HCT116 (cell line): ENCODE measurements around the gene TAB3. TPM values are rescaled to one million over a fixed set of nuclear protein-coding genes. Genes with fewer than 3 reads are reported as not detected.

Source experiments
- ATAC-seq: fragments of 200-7000 bp; cut with Tn5 transposase; 2 replicates; pipeline ENCODE4 v1.9.1; 2020; ENCODE audit warnings: mild to moderate bottlenecking, moderate library complexity
- BruUV-seq: library from RNA; stranded (reverse); fragments of 400-500 nt; replicated peaks from 2 replicates; lab custom pipeline; 2021; lab: Mats Ljungman, UMichigan
- CTCF ChIA-PET: fragments of 300-600 bp; sonication (Branson Sonifier 250); formaldehyde crosslinking; loops from one replicate; lab custom pipeline; 2021; ENCODE audit warnings: antibody characterized with exemption; lab: Charles Lee
- POLR2A ChIA-PET: fragments of 300-600, 350-600 bp; sonication (Branson Sonifier 250); formaldehyde crosslinking; loops from one replicate; lab custom pipeline; 2021; ENCODE audit warnings: antibody characterized with exemption; lab: Charles Lee
- RAD21 ChIA-PET, 2 experiments: fragments of 300-600 bp; sonication (Branson Sonifier 250); formaldehyde crosslinking; loops; one replicate each; lab custom pipeline; 2023; ENCODE audit warnings: low total read pairs in 2 of 2; ENCODE audit not compliant: uncharacterized antibody in 2 of 2, unreplicated experiment in 2 of 2, low non-redundant PET in 1 of 2; lab: Charles Lee
- DNase-seq: peaks from one replicate; pipeline ENCODE4 v3.0.0-alpha.2; 2010; ENCODE audit warnings: low read depth, low spot score
- H2AFZ ChIP-seq: fragments of 200-600 bp; shearing (Covaris generic), sonication (generic); 2 replicates; pipeline ENCODE4 v1.6.1; 2017; ENCODE audit warnings: low read depth, mixed run types, mixed read lengths, antibody characterized with exemption, low read length; ENCODE audit not compliant: poor library complexity, severe bottlenecking
- H3K27ac ChIP-seq: 2 replicates; pipeline ENCODE4 v1.5.1; 2012; ENCODE audit warnings: low read depth, low read length
- H3K27me3 ChIP-seq: fragments of 200-600 bp; sonication (generic); 2 replicates; pipeline ENCODE4 v1.6.1; 2016; ENCODE audit warnings: mixed run types, low read length, mixed read lengths; ENCODE audit not compliant: insufficient read depth
- H3K36me3 ChIP-seq, 2 experiments: fragments of 200-500 bp in 1 of 2; fragments of 200-600 bp in 1 of 2; sonication (Bioruptor generic) in 1 of 2; sonication (generic) in 1 of 2; 2 replicates each; pipeline versions ENCODE4 v1.5.1 to v1.6.1; 2014 to 2016; ENCODE audit warnings: low read length in 2 of 2, inconsistent platforms in 1 of 2, mixed read lengths in 1 of 2, mixed run types in 1 of 2; ENCODE audit not compliant: insufficient read depth in 2 of 2, control insufficient read depth in 1 of 2
- H3K4me1 ChIP-seq, 2 experiments: fragments of 200-600 bp in 1 of 2; sonication (generic) in 1 of 2; 2 replicates each; pipeline versions ENCODE4 v1.5.1 to v1.6.1; 2012 to 2017; ENCODE audit warnings: low read length in 2 of 2, inconsistent platforms in 1 of 2, mild to moderate bottlenecking in 1 of 2, mixed read lengths in 1 of 2, mixed run types in 1 of 2, moderate library complexity in 1 of 2; ENCODE audit not compliant: insufficient read depth in 2 of 2, control insufficient read depth in 1 of 2
- H3K4me2 ChIP-seq: fragments of 200-600 bp; sonication (generic); 2 replicates; pipeline ENCODE4 v1.6.1; 2017; ENCODE audit warnings: mixed run types, low read length, mixed read lengths
- H3K4me3 ChIP-seq, 2 experiments: fragments of 200-600 bp in 1 of 2; sonication (generic) in 1 of 2; replicated peaks in 1 of 2; 2 replicates each; pipeline ENCODE4 v1.5.1; 2011 to 2016; ENCODE audit warnings: low read length in 2 of 2, control low read depth in 1 of 2, low read depth in 1 of 2, mild to moderate bottlenecking in 1 of 2, mixed read lengths in 1 of 2, mixed run types in 1 of 2
- H3K79me2 ChIP-seq: fragments of 200-600 bp; sonication (generic); 2 replicates; pipeline ENCODE4 v1.6.1; 2017; ENCODE audit warnings: mild to moderate bottlenecking, mixed run types, low read length, moderate library complexity, mixed read lengths; ENCODE audit not compliant: insufficient read depth
- H3K9ac ChIP-seq: fragments of 200-600 bp; sonication (generic); 2 replicates; pipeline ENCODE4 v1.6.1; 2016; ENCODE audit warnings: low read length, mixed read lengths
- H3K9me2 ChIP-seq: fragments of 200-600 bp; sonication (generic), shearing (Covaris generic); 2 replicates; pipeline ENCODE4 v1.6.1; 2017; ENCODE audit warnings: mixed run types, mild to moderate bottlenecking, moderate library complexity; ENCODE audit not compliant: insufficient read depth
- H3K9me3 ChIP-seq, 2 experiments: fragments of 200-500 bp in 1 of 2; fragments of 200-600 bp in 1 of 2; sonication (Bioruptor generic) in 1 of 2; sonication (generic) in 1 of 2; 2 replicates each; pipeline ENCODE4 v1.6.1; 2014 to 2017; ENCODE audit warnings: low read length in 2 of 2, mixed read lengths in 2 of 2, inconsistent platforms in 1 of 2, low read depth in 1 of 2, mild to moderate bottlenecking in 1 of 2, mixed run types in 1 of 2, moderate library complexity in 1 of 2; ENCODE audit not compliant: control insufficient read depth in 1 of 2, insufficient read depth in 1 of 2
- H4K20me1 ChIP-seq: fragments of 200-600 bp; sonication (generic), shearing (Covaris generic); 2 replicates; pipeline ENCODE4 v1.6.1; 2017; ENCODE audit warnings: mixed run types, mild to moderate bottlenecking, moderate library complexity; ENCODE audit not compliant: insufficient read depth
- CEBPB ChIP-seq: IDR thresholded peaks from 2 replicates; pipeline ENCODE4 v1.6.1; 2012; ENCODE audit warnings: low read depth
- EGR1 ChIP-seq: IDR thresholded peaks from 2 replicates; pipeline ENCODE4 v1.6.1; 2012; ENCODE audit warnings: low read depth
- EZH2 ChIP-seq: fragments of 200-600 bp; sonication (generic); IDR thresholded peaks from 2 replicates; pipeline ENCODE4 v1.6.1; 2017; ENCODE audit warnings: antibody characterized with exemption, mixed run types
- EZH2phosphoT487 ChIP-seq: fragments of 200-600 bp; IDR thresholded peaks from 2 replicates; pipeline ENCODE4 v1.6.1; 2018; ENCODE audit warnings: antibody characterized with exemption, borderline replicate concordance
- FOSL1 ChIP-seq: IDR thresholded peaks from 2 replicates; pipeline ENCODE4 v1.6.1; 2012; ENCODE audit warnings: low read depth
- POLR2A ChIP-seq: IDR thresholded peaks from 2 replicates; pipeline ENCODE4 v1.7.0; 2011; ENCODE audit warnings: borderline replicate concordance; ENCODE audit not compliant: insufficient read depth, insufficient read length; ENCODE audit errors: extremely low read depth
- POLR2AphosphoS5 ChIP-seq: IDR thresholded peaks from 2 replicates; pipeline ENCODE4 v1.6.1; 2011; ENCODE audit warnings: mild to moderate bottlenecking, low read depth, low read length, moderate library complexity
- RAD21 ChIP-seq: IDR thresholded peaks from 2 replicates; pipeline ENCODE4 v1.6.1; 2012; ENCODE audit warnings: low read depth, mild to moderate bottlenecking
- SIN3A ChIP-seq: IDR thresholded peaks from 2 replicates; pipeline ENCODE4 v1.6.1; 2012; ENCODE audit warnings: low read depth
- SP1 ChIP-seq: IDR thresholded peaks from 2 replicates; pipeline ENCODE4 v1.6.1; 2012; ENCODE audit warnings: low read depth
- SRF ChIP-seq: IDR thresholded peaks from 2 replicates; pipeline ENCODE4 v1.6.1; 2012; ENCODE audit warnings: low read depth
- TCF7L2 ChIP-seq: IDR thresholded peaks from 2 replicates; pipeline ENCODE4 v1.7.0; 2011; ENCODE audit warnings: borderline replicate concordance, inconsistent platforms; ENCODE audit not compliant: insufficient read depth, insufficient read length; ENCODE audit errors: extremely low read depth
- YY1 ChIP-seq: IDR thresholded peaks from 2 replicates; pipeline ENCODE4 v1.6.1; 2011; ENCODE audit warnings: low read length, low read depth, moderate library complexity, mild to moderate bottlenecking; ENCODE audit not compliant: insufficient replicate concordance; ENCODE audit errors: extremely low read depth
- ZFX ChIP-seq: fragments of 450-650 bp; IDR thresholded peaks from 2 replicates; pipeline ENCODE4 v1.6.1; 2017
- ZNF274 ChIP-seq: fragments of 200-500 bp; sonication (Bioruptor generic); IDR thresholded peaks from 2 replicates; pipeline ENCODE4 v1.6.1; 2014; ENCODE audit warnings: mild to moderate bottlenecking, low read depth, low read length, inconsistent platforms
- intact Hi-C: fragments of 100-400 bp; cut with micrococcal nuclease; formaldehyde crosslinking; loops from 2 replicates; pipeline ENCODE4 v1.10.0; 2022
- total RNA-seq: library from RNA; stranded (reverse); gene quantifications from one replicate; pipeline ENCODE4 v1.2.1, GENCODE V29; 2021; ENCODE audit not compliant: unreplicated experiment
- TF ChIP-seq, protein P1 (sequence below): IDR thresholded peaks from 2 replicates; pipeline ENCODE4 v1.6.1; 2012
- TF ChIP-seq, protein P2 (sequence below): IDR thresholded peaks from 2 replicates; pipeline ENCODE4 v1.6.1; 2011; ENCODE audit warnings: mild to moderate bottlenecking, low read length, moderate library complexity; ENCODE audit not compliant: insufficient replicate concordance; ENCODE audit errors: extremely low read depth
- TF ChIP-seq, protein P3 (sequence below): IDR thresholded peaks from 2 replicates; pipeline ENCODE4 v1.6.1; 2012; ENCODE audit warnings: low read depth
- TF ChIP-seq, protein P4 (sequence below): IDR thresholded peaks from 2 replicates; pipeline ENCODE4 v1.6.1; 2012

TAB3 gene
- total RNA-seq, 1 experiment from 2014 or later = 11.2 TPM

DNA sequence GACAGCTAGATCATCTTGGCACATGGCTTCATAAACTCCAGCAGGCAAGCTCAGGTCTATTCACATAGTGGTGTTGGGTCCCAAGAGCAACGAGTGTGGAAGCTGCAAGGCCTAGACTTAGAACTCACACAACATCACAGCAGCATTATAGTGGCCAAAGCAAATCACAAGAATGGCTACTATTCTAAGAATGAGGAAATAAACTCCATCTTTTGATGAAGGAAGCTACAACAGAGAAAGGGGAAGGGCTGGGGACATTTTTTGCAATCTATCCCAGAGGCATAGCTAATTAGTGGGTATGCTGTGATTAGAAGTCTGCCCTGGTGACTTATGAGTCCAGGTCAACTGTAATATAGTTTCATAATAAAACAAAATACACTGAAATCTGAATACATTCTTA, 42.9 kb upstream of the TAB3 start:
- H3K79me2 ChIP-seq = no peaks in the 10 kb centered on the region
- H3K27me3 ChIP-seq = no peaks in the 10 kb centered on the region
- H3K9me3 ChIP-seq = no peaks in the 10 kb centered on the region
- H3K36me3 ChIP-seq = no peaks in the 10 kb centered on the region
- H3K27ac ChIP-seq = no peak overlapping the region
- H3K4me3 ChIP-seq = no peak overlapping the region
- ChIA-PET RAD21 (no interaction called here), CTCF (no interaction called here), POLR2A (no interaction called here)
- no peaks in the 10 kb centered on the region for H3K4me1 ChIP-seq
- H3K4me2 ChIP-seq = no peak overlapping the region
- DNase-seq (no peak), ATAC-seq (no peak)
- no peak overlapping the region for H2AFZ ChIP-seq
- intact Hi-C loops = no loop called here
- no peaks in the 10 kb centered on the region for H4K20me1 ChIP-seq
- no peak overlapping the region for H3K9ac ChIP-seq
- no TSS peak for BruUV-seq
- H3K9me2 ChIP-seq = no peaks in the 10 kb centered on the region
- TF ChIP-seq, protein P1, sequence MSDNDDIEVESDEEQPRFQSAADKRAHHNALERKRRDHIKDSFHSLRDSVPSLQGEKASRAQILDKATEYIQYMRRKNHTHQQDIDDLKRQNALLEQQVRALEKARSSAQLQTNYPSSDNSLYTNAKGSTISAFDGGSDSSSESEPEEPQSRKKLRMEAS = no peak
- TF ChIP-seq SP1 (no peak), SIN3A (no peak), POLR2A (no peak), SRF (no peak), YY1 (no peak), CEBPB (no peak), POLR2AphosphoS5 (no peak), RAD21 (no peak), ZFX (no peak), EZH2phosphoT487 (no peak), FOSL1 (no peak), TCF7L2 (no peak), ZNF274 (no peak), EGR1 (no peak), EZH2 (no peak)
- TF ChIP-seq, protein P2, sequence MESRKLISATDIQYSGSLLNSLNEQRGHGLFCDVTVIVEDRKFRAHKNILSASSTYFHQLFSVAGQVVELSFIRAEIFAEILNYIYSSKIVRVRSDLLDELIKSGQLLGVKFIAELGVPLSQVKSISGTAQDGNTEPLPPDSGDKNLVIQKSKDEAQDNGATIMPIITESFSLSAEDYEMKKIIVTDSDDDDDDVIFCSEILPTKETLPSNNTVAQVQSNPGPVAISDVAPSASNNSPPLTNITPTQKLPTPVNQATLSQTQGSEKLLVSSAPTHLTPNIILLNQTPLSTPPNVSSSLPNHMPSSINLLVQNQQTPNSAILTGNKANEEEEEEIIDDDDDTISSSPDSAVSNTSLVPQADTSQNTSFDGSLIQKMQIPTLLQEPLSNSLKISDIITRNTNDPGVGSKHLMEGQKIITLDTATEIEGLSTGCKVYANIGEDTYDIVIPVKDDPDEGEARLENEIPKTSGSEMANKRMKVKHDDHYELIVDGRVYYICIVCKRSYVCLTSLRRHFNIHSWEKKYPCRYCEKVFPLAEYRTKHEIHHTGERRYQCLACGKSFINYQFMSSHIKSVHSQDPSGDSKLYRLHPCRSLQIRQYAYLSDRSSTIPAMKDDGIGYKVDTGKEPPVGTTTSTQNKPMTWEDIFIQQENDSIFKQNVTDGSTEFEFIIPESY = no peak
- TF ChIP-seq, protein P3, sequence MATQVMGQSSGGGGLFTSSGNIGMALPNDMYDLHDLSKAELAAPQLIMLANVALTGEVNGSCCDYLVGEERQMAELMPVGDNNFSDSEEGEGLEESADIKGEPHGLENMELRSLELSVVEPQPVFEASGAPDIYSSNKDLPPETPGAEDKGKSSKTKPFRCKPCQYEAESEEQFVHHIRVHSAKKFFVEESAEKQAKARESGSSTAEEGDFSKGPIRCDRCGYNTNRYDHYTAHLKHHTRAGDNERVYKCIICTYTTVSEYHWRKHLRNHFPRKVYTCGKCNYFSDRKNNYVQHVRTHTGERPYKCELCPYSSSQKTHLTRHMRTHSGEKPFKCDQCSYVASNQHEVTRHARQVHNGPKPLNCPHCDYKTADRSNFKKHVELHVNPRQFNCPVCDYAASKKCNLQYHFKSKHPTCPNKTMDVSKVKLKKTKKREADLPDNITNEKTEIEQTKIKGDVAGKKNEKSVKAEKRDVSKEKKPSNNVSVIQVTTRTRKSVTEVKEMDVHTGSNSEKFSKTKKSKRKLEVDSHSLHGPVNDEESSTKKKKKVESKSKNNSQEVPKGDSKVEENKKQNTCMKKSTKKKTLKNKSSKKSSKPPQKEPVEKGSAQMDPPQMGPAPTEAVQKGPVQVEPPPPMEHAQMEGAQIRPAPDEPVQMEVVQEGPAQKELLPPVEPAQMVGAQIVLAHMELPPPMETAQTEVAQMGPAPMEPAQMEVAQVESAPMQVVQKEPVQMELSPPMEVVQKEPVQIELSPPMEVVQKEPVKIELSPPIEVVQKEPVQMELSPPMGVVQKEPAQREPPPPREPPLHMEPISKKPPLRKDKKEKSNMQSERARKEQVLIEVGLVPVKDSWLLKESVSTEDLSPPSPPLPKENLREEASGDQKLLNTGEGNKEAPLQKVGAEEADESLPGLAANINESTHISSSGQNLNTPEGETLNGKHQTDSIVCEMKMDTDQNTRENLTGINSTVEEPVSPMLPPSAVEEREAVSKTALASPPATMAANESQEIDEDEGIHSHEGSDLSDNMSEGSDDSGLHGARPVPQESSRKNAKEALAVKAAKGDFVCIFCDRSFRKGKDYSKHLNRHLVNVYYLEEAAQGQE = no peak
- TF ChIP-seq, protein P4, sequence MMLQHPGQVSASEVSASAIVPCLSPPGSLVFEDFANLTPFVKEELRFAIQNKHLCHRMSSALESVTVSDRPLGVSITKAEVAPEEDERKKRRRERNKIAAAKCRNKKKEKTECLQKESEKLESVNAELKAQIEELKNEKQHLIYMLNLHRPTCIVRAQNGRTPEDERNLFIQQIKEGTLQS = no peak
